ENCODE data around the gene AGAP1.

Gene AGAP1

GRCh38 chr2:235911633-235912233 is 417.9 kb downstream of the AGAP1 start:
- H3K4me3 ChIP-seq (ENCODE audit: low read depth, low read length) = no peak overlapping the region
- DNase-seq (ENCODE audit: low read depth) = no peak
- no peak for TF ChIP-seq CTCF (IDR thresholded peaks at IDR 0.05; ENCODE audit: low read depth, low read length, missing control alignments)

GRCh38 chr2:235914756-235915155 is 420.9 kb downstream of the AGAP1 start:
- H3K4me3 ChIP-seq (ENCODE audit: low read depth, low read length) = no peak overlapping the region
- no peak for TF ChIP-seq CTCF (IDR thresholded peaks at IDR 0.05; ENCODE audit: low read depth, low read length, missing control alignments)
- DNase-seq (ENCODE audit: low read depth) = no peak

- TF ChIP-seq CTCF (IDR thresholded peaks at IDR 0.05; ENCODE audit: low read depth, low read length, missing control alignments) = no peak
- H3K4me3 ChIP-seq (ENCODE audit: low read depth, low read length) = no peak overlapping the region
- DNase-seq (ENCODE audit: low read depth) = no peak
Observed at GRCh38 chr2:235917506-235917905, 423.7 kb downstream of the AGAP1 start.

- H3K4me3 ChIP-seq (ENCODE audit: low read depth, low read length) = no peak overlapping the region
- TF ChIP-seq CTCF (IDR thresholded peaks at IDR 0.05; ENCODE audit: low read depth, low read length, missing control alignments) = no peak
- no peak for DNase-seq (ENCODE audit: low read depth)
Observed at GRCh38 chr2:235918876-235919275, 425.0 kb downstream of the AGAP1 start.

- no peak for DNase-seq (ENCODE audit: low read depth)
- TF ChIP-seq CTCF (IDR thresholded peaks at IDR 0.05; ENCODE audit: low read depth, low read length, missing control alignments) = no peak
- H3K4me3 ChIP-seq (ENCODE audit: low read depth, low read length) = no peak overlapping the region
Observed at GRCh38 chr2:235920216-235920865, 426.5 kb downstream of the AGAP1 start.

- H3K4me3 ChIP-seq (ENCODE audit: low read depth, low read length) = no peak overlapping the region
- no peak for DNase-seq (ENCODE audit: low read depth)
- no peak for TF ChIP-seq CTCF (IDR thresholded peaks at IDR 0.05; ENCODE audit: low read depth, low read length, missing control alignments)
Observed at GRCh38 chr2:235921508-235922191, 427.8 kb downstream of the AGAP1 start.

Data from GM12864 (cell line).